Measurements from ENCODE around the gene FBXW11.
"Not testable (repeated sequence)": the region's sequence is repeated elsewhere in the genome, so short reads cannot be mapped to it uniquely, and the experiment has no call there.

FBXW11 gene

GRCh38 chr5:172006321-172007174, at the start of gene FBXW11:
Gene FBXW11, minus strand, starts transcription at chr5:172006638. Its CDS starts 136 bp downstream, at chr5:172006502.
- DNase-seq (ENCODE audit: low spot score), result peak; percentile 98

- no peak for DNase-seq (ENCODE audit: low spot score)
Measured at GRCh38 chr5:172055996-172056395, 49.6 kb upstream of the FBXW11 start.

- DNase-seq (ENCODE audit: low spot score), result no peak
Measured at GRCh38 chr5:172055421-172055820, 49.0 kb upstream of the FBXW11 start.

GRCh38 chr5:172054611-172055153, 48.2 kb upstream of the FBXW11 start:
- no peak for DNase-seq (ENCODE audit: low spot score)

DNA sequence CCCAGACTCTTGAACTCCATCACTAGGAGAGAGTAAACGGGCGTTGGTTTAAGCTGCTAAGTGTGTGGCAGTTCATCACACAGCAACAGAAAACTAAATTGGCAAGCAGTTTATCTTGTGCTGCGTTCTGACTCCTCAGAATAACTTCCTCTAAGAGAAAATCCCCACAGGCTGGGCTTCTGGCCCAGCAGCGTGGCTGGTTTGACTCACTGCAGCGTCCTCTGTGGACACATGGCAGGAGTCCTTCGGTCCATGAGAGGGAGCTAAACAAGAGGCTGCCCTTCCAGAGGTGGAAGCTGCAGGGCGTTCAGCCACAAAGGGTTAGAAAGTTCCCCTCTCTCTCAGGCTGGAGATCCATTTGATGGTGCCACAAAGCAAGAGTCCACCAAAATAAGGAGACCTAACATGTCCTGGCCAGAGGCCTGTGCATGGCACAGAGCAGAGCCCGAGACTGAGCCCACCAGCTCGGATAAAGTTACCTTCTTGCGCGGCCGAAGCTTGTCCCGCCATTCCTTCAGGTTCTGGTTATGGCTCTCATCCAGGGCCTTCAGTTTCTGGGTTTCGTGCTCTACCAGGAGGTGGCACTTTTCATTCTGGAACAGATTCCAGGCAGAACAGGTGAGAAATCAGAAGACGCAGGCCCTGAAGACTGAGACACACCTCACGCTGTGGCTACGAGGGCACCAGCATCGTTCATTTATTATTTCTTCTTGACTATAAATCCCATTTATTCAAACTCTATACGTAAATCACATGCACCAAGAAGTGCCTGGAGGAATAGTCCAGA, 46.2 kb upstream of the FBXW11 start:
- peak; percentile 75 for DNase-seq (ENCODE audit: low spot score)

- no peak for DNase-seq (ENCODE audit: low spot score)
Measured at GRCh38 chr5:172051643-172052339, 45.4 kb upstream of the FBXW11 start.

DNA sequence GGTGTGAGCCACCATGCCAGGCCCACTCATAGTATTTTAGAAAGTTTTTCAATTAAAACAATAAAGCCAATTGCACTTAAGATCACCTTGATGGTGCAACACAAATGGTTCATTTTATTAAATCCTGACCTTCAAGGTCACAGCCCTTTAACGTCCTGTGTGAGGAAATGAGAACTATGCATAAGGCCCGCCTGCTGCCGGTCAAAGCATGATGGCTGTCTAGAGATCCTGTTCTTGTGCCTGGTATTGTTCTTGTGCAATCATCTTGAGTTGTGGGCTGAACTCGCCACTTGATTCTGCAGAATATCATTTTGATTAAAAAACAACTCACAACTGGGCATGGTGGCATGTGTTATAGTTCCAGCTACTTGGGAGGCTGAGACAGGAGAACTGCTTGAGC, 43.6 kb upstream of the FBXW11 start:
- no peak for DNase-seq (ENCODE audit: low spot score)

- DNase-seq (ENCODE audit: low spot score), result no peak
Measured at GRCh38 chr5:172049226-172049796, 42.9 kb upstream of the FBXW11 start.

DNA sequence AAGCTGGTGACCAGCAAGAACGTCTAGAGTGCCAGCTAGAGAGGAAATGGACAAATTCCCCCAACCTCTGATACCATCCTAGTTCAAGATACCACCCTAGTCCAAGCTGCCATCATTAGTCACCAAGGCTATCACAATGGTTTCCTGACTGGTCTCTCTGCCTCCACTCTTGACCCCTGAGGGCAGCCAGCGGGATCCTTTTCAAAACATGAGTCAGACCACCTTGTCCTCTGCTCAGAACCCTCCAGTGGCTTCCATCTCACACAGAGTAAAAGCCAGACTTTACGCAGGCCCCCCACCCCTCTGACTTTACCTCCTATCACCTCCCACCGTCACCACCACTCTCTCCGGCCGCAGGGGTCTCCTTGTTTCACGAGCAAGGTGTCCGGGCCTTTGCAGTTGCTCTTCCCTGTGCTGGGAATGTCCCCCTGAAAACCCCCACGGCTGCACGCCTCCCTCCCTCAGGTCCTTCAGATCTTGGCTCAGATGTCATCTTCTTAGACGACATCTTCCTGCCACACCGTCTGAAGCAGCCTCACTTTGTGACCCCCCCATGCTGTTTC, 42.2 kb upstream of the FBXW11 start:
- DNase-seq (ENCODE audit: low spot score), result no peak

DNA sequence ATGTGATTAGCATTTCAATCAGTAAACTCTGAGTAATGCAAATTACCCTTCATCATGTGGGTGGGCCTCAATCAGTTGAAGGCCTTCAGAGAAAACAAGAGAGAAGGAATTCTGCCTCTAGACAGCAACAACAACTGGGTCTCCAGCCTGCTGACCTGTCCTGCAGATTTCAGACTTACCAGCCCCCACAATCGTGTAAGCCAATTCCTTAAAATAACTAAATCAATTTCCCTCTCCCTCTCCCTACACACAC, 41.7 kb upstream of the FBXW11 start:
- no peak for DNase-seq (ENCODE audit: low spot score)

DNA sequence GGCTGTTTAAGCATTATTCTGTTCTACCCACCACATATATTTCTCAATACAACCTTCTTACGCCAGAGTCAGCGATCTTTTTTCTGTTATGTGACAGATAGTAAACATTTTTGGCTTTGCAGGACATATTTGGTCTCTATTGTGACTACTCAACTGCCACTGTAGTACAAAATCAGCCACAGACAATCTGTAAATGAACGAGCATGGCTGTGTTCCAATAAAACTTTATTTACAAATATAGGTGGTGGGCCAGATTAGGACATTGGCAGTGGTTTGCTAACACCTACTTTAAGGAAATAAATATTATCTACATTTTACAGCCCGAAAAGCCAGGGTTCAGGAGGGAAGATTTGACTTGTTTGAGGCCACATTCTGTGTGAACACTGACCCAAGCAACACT, 40.2 kb upstream of the FBXW11 start:
- DNase-seq (ENCODE audit: low spot score), result no peak

- no peak for DNase-seq (ENCODE audit: low spot score)
Measured at GRCh38 chr5:172045315-172045632, 38.8 kb upstream of the FBXW11 start.

DNA sequence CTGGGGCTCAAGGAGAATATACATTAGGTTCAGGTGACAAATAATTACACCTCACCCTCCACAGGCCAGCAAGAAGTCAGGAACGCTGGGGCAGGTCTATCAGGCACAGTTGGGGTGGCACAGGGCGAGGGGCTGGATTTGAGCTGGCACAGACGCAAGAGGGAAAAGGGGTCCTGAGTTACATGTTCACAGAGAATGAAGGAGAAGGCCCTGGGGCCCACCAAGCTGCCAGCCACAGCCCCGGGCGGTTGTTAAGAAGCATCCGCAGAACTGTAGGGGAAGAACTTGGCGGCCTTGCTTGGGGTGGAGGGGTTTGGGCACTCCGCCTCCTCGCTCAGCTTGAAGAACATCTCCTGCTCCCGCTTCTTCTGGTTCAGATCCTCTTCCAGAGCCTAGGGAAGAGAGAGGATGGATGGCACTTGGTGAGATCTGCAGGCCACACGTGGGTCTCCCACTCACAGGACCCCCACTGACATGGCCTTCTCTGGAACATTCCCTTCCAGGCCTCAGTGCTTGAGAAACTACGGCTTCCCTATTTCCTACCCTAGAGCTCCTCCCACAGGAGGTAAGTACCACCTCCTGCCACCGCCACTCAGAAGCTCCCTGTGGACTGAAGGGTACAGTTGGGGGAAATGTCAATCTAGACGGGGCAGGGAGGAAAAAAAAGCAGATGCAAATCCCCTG, 38.3 kb upstream of the FBXW11 start:
- no peak for DNase-seq (ENCODE audit: low spot score)

- DNase-seq (ENCODE audit: low spot score), result no peak
Measured at GRCh38 chr5:172043865-172044264, 37.4 kb upstream of the FBXW11 start.

GRCh38 chr5:172042183-172042582, 35.7 kb upstream of the FBXW11 start:
- no peak for DNase-seq (ENCODE audit: low spot score)

DNA sequence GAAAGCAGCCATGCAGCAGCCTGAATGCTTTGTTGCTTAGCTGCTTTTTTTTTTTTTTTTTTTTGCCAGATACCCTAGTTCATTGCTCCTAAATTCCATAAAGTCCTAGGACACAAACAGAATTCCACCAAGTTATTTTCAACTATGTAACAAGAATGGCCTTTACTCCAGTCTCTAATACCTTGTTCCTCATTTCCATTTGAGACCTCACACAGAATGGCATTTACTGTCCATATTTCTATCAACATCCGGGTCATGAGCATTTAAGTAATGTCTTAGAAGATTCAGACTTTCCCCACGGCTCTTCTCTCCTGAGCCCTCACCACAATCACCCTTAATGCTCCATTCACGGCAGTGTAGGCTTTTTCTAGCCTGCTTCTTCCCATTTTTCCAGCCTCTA, 31.7 kb upstream of the FBXW11 start:
- no peak for DNase-seq (ENCODE audit: low spot score)

DNA sequence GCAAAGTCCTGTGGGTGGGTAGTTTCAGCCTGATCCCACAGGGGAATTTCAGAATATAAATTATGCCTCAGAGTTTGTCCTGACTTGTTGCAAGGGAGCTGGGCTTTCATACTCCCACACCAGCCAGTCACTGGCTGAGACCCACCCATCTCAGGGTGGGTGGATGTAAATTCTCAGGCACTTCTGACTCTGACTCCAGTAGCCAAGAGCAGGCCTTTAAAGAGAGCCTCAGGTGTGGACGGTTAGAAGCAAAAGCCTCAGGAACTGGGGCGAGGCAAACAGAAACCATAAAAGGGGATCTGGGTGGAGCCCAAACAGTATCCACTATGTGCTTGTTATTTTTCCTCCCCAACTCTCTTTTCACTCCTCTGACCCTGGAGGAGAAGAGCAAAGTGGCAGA, 28.6 kb upstream of the FBXW11 start:
- DNase-seq (ENCODE audit: low spot score), result no peak

DNA sequence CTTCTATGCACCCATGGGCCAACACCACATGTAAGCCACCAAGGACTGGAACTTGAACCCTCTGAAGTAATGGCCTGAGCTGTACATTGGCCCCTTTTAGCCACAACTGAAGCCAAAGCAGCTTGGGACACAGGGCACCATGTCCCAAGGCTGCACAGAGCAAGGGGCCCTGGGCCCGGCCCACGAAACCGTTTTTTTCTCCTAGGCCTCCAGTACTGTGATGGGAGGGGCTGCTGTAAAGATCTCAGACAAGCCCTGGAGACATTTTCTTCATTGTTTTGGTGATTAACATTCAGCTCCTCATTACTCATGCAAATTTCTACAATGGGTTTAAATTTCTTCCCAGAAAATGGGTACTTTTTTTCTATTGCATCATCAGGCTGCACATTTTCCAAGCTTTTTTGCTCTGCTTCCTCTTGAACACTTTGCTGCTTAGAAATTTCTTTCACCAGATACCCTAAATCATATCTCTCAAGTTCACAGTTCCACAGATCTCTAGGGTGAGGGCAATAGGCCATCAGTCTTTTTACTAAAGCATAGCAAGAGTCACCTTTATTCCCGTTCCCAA, 25.5 kb upstream of the FBXW11 start:
- no peak for DNase-seq (ENCODE audit: low spot score)

DNA sequence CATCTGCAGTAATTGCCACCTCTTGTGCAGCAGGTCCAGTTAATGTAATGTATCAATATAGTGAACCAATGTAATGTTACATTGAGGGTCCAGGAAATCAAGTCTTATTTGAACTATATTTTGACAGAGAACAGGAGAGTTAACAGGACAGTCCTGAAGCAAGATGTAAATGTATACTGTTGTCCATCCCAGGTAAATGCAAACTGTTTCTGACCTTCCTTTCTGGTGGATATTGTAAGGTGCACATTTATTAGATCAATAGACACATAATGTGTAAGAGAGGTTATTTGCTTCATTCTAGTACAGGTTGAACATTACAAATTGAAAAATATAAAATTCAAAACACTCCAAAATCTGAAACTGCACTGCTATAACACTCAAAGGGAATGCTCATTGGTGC, 23.4 kb upstream of the FBXW11 start:
- no peak for DNase-seq (ENCODE audit: low spot score)

- no peak for DNase-seq (ENCODE audit: low spot score)
Measured at GRCh38 chr5:172028167-172028566, 21.7 kb upstream of the FBXW11 start.

GRCh38 chr5:172020110-172020786, 13.8 kb upstream of the FBXW11 start:
- not testable (repeated sequence) for DNase-seq (ENCODE audit: low spot score)
